VCaP (cell line): Measurements from ENCODE around the gene PEX14.

Source experiments
- H3K27ac ChIP-seq: fragments of 450-650 bp; 2 replicates; pipeline ENCODE4 v1.5.1; 2017
- TF ChIP-seq, protein P1 (sequence below): fragments of 450-650 bp; conservative IDR thresholded peaks from 2 replicates; pipeline ENCODE4 v1.5.1; 2017; ENCODE audit warnings: mild to moderate bottlenecking, moderate library complexity

The PEX14 gene

DNA sequence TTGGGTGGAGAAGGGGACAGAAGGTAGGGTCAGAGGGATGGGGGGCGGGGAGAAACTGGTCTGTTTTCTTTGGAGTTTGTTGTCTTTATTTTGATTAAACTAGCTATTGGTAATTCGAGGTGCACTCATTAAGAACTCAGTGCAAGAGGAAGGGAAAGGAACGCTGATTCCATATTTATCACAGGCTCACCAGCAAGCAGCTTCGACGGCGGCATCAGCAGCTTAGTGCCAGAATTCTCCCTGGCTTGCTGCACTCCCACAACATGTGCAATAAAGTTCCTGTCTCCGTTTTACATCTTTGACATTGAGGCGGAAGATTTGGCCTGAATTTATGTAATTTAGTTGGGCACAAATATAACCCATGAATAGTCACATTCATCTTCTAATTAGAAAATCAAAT is 57.6 kb downstream of the PEX14 start:
- TF ChIP-seq, protein P1, sequence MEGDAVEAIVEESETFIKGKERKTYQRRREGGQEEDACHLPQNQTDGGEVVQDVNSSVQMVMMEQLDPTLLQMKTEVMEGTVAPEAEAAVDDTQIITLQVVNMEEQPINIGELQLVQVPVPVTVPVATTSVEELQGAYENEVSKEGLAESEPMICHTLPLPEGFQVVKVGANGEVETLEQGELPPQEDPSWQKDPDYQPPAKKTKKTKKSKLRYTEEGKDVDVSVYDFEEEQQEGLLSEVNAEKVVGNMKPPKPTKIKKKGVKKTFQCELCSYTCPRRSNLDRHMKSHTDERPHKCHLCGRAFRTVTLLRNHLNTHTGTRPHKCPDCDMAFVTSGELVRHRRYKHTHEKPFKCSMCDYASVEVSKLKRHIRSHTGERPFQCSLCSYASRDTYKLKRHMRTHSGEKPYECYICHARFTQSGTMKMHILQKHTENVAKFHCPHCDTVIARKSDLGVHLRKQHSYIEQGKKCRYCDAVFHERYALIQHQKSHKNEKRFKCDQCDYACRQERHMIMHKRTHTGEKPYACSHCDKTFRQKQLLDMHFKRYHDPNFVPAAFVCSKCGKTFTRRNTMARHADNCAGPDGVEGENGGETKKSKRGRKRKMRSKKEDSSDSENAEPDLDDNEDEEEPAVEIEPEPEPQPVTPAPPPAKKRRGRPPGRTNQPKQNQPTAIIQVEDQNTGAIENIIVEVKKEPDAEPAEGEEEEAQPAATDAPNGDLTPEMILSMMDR, result no peak
- no peak overlapping the region for H3K27ac ChIP-seq

DNA sequence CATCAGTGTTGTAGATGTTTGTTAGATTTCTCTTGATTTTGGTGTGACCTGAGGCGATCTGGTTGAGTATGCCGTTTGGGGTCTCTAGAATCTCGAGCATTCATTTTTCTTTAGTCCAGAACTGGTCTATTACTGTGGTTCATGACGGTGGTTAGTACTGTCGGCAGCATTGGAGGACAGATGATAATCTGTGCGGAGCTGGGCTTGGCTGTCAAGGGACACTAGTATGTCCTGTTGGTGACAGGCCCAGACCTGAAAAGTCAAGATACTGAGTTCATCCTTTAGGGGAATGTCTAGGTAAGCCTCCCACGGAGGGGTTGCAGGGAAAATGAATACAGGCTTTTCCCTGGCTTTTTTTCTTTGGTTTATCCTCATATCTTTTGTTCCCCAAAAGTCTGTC is 59.8 kb downstream of the PEX14 start:
- H3K27ac ChIP-seq, result no peak overlapping the region
- TF ChIP-seq, protein P1, result no peak

DNA sequence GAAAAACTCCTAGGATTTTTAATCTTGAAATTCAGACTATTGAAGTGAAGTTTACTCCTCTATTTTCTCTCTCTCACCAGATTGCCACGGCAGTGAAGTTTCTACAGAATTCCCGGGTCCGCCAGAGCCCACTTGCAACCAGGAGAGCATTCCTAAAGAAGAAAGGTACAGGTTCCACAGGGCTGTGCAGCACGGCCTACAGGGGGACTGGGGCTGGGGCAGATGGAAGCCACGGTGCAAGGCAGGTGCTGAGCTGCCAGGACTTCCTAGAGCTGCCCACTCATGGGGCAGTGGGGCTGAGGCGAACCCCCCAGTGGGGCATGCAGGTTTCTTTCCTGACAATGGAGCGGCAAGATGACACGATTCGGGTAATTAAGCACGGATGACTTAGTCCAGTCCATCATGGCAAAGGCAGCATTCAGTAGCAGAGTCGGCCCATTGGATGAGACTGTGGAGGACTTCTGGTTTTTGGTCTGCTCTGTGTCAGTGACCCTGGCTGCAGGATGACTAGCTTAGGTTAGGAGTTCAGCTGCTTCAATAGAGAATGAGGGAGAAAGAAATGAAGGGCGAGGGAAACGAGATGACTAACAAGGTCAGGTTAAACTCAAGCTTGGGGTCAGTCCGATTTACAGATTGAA is 61.5 kb downstream of the PEX14 start:
- no peak overlapping the region for H3K27ac ChIP-seq
- TF ChIP-seq, protein P1, result no peak

DNA sequence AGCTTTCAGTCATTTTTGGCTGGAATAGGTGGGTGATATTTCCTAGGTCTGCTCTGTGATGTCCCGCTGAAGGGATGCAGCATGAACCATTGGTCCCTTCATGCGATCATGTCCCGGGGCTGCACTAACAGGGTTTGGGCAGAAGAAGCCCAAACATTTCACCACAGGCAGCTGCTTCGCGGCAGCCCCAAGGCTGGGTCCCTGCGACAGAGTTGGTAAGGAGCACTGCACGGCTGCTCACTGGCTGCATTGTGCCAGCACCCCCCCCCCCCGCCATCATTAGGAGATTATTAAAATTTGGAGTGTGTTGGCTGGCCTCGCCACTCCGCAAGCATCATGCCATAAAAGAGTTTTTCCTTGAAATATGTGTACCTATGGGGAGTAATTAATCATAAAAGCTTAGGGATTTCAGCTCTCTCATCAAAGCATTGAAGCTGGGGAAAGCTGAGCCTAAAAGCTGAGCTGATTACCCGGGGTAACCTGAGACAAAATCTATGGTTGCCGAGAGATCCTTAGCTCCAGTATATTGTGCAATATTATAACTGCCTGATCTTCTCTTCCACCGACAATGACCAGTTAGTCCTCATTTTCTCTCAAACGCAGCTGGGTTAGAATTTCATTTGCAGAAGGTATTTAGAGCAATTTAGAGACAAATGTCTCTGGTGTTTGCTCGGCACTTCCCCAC is 62.5 kb downstream of the PEX14 start:
- no peak overlapping the region for H3K27ac ChIP-seq
- TF ChIP-seq, protein P1, result no peak

DNA sequence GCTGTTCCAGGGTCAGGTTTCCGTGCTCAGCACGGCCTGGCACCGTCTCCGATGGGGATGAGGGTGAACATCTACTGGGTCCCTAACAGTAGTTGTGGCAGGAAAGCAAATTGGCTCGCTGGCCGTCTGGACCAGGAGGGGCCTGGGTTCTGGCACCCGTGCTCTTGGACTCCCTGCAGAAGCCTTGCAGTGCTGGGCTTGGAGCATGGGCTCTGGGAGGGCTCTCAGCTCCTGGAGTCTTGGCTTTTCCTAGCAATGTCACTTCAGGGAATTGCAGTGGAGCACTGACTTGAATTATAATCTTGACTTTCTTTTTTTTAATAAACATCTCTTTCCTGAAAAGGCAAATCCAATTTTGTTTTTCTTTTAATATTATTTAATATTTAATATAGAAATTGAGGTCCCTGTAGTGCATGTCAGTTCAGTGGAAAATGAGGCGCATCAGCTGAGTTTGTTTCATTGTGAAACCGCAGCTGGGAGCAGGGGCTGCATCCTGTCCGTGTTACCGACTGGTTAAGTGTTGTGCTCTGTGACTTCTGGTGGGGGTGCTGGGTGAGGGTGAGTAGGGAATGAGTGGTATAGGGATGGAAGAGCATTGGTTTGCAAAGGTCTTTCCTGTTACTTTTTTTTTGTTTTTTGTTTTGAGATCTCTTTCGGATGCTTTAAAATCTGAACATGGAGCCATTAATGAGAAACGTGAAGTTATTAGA is 64.1 kb downstream of the PEX14 start:
- H3K27ac ChIP-seq, result no peak overlapping the region
- TF ChIP-seq, protein P1, result no peak

DNA sequence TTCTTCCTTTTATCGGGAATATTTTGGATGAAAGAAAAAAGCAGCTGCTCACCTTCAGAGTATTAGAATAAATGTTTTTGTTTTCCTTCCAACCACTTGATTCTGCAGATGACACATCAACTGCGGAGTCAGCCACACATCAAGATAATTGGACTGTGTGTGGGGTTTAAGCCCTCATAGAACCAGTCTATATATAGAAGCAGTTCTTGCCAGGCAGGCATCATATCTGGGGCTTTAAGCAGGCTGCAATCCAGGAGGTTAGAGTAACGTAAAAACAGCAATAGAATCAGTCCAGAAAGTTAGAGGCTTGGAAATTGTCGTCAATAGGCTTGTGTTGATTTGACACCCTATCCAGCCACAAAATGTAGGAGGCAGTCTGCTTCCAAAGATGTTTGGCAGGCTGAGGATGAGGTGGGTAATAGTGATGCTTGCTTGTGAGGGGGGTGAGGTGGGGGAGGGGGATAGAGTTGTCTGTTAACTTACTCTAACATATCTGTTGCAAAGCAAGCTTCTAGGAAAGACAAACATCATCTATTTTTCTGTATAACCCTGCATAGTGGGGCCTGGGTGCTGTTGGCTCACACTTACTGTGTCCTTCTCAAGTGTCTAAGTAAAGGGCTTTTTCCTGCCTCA is 64.8 kb downstream of the PEX14 start:
- TF ChIP-seq, protein P1, result no peak

More for the DNA sequence above, 64.8 kb downstream of the PEX14 start:
- no peak overlapping the region for H3K27ac ChIP-seq
